ENCODE results near the gene ATP6V1B1.
"Not testable (repeated sequence)": the region's sequence is repeated elsewhere in the genome, so short reads cannot be mapped to it uniquely, and the experiment has no call there.

The ATP6V1B1 gene

GRCh38 chr2:70992945-70993853, 57.5 kb downstream of the ATP6V1B1 start:
- no peak for DNase-seq

GRCh38 chr2:70994009-70994698, 58.5 kb downstream of the ATP6V1B1 start:
- peak; percentile 21 for DNase-seq

- DNase-seq = peak; percentile 88
Measured at GRCh38 chr2:70994699-70995425, 59.2 kb downstream of the ATP6V1B1 start, which contains the start of gene TEX261. Gene TEX261 (minus strand): TSS chr2:70994873. CDS start chr2:70994757, 116 bp downstream.

- DNase-seq = peak; percentile 66
Measured at GRCh38 chr2:70995426-70995729, 59.7 kb downstream of the ATP6V1B1 start.

DNA sequence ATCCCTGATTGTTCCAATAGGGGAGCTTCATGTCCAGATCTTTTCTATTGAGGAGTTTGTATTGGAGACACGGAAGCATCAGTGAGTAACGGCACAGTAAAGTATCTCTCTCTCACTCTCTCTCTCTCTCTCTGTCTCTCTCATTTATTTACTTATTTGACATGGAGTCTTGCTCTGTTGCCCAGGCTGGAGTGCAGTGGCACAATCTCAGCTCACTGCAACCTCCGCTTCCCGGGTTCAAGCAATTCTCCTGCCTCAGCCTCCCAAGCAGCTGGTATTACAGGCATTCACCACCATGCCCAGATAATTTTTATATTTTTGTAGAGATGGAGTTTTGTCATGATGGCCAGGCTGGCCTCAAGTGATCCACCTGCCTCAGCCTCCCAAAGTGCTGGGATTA, 63.2 kb downstream of the ATP6V1B1 start:
- DNase-seq = not testable (repeated sequence)

DNA sequence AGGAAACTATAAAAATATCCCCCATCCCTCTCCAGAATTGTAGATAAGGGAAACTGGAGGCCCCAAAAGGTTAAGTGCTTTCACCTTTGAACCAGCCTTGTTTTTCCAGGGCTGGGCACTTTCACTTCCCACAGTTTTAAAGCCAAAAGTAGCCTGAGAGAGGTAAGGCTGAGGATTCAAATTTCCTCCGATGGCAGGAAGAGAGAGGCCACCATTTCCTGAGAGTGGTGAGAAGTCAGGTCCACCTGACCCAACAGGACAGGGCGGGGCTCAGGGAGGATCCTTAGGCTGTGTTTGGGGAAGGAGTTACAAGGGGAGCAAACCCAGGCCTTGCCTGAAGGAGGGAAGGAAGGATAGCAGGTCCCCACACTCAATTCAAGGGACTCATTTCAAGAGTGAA, 63.7 kb downstream of the ATP6V1B1 start:
- DNase-seq = no peak

DNA sequence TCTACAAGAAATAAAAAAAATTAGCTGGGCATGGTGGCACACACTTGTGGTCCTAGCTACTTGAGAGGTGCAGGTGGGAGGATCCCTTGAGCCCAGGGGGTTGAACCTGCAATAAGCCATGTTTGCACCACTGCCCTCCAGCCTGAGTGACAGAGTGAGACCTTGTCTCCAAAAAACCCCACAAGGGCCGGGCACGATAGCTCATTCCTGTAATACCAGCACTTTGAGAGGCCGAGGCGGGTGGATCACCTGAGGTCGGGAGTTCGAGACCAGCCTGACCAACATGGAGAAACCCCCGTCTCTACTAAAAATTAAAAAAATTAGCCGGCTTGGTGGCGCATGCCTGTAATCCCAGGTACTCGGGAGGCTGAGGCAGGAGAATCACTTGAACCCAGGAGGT, 64.2 kb downstream of the ATP6V1B1 start:
- DNase-seq = not testable (repeated sequence)

- peak; percentile 77 for DNase-seq
Measured at GRCh38 chr2:71000780-71001591, 65.3 kb downstream of the ATP6V1B1 start.

DNA sequence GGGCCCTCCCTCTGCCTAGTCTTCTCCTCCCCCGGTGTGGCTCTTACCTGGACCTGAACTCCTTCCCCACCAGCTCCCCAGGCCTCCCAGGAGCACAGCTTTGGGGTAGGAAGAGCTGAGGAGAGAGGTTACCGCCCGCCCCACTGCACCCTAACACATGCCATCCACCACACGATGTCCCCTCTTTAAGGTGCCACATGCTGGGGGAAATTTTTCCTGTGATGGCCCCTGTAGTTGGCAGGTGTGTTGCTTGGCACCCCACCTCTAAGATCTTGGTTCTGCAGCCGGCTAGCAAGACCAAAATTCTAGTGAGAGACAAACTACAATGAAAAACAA, 65.9 kb downstream of the ATP6V1B1 start:
- no peak for DNase-seq

DNA sequence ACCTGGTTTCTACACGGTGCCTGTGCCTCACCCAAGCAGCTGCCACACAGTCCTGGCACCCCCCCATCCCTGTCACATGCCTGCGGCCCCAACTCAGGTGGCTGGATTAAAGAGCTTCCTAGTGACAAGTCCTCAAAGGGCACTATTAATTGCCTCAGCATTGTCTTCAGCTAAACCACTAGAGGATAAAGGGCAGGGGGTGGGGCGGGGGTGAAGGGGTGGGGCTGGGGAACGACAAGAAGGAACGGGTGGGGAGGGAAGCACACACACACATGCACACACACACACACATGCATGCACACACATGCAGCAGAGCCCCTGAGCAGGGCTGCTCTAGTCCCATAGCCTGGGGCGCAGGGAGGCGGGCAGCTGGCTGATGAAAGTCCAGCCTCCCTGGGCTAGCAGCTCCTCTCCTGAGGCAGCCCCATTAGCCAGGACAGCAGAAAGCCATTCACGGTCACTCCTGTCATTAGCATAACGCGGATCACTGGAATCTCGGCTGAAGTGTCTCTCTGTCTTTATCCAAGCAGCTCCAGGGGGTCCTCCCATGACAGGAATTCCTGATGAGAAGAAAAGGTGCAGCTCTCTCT, 66.4 kb downstream of the ATP6V1B1 start:
- peak; percentile 93 for DNase-seq

DNA sequence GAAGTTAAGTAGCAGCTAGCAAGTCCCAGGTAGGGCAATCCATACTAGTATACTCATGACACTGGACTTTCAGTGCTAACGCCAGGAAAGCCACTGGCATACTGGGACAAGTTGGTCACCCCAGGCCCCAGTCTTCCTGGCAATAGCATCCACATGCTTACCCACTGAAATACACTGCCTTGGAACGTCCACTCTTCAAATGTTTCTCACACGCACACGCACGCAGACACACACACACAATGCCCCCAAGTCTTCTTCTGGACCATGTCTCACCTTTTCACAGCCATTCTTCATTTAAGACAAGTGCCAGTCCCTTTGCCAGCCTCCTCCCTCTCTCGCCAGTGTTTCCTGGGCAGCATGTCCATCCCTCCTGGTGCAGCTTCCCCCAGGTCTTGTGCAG, 67.7 kb downstream of the ATP6V1B1 start:
- DNase-seq = no peak

- no peak for DNase-seq
Measured at GRCh38 chr2:71003966-71004755, 68.5 kb downstream of the ATP6V1B1 start.

DNA sequence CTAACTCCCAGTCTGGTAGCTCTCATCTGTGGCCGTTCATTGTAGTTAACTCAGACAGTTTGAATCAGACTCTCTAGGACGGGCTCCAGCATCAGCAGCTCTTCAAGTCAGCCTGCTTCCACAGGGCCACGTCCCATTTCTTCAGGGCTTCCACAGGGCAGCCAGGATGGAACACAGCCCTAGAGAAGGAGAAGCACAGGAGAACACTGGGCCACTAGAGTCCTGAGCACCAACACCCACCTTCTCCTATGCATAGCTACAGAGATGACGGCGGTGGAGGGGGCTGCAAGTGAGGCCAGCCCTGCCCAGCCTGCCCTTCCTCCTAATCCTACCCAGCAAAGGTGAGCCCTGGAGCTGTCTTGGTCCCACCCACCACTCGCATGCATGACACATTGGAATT, 69.2 kb downstream of the ATP6V1B1 start:
- no peak for DNase-seq

DNA sequence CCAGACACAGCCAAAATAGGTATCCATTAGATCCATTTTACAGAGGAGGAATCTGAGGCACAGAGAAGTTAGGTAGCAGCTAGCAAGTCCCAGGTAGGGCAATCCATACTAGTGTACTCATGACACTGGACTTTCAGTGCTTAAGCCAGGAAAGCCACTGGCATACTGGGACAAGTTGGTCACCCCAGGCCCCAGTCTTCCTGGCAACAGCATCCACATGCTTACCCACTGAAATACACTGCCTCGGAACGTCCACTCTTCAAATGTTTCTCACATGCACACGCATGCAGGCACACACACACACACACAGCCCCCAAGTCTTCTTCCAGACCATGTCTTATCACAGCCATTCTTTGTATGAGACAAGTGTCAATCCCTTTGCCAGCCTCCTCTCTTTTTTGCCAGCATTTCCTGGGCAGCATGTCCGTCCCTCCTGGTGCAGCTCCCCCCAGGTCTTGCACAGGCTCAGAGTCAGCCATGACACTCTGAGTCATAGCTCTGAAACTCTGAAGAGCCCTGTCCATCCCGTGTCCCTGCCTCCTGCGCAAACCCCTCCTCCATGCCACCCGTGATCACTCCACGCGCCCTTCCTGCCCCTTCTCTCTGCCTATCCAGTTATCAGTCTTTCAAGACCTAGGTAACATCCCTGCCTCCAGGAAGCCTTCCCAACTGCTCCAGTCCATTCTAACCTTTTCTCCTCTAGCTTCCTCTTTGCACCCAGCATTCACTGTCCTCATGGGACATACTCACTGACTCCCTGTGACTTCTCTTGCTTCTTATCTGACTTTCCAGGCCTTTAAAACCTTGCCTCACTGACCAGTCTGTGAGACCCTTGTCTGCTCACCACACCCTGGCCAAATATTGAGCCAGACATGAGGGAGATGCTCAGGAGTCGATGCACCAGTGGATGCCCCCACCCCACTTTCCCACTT, 69.8 kb downstream of the ATP6V1B1 start:
- DNase-seq = no peak

DNA sequence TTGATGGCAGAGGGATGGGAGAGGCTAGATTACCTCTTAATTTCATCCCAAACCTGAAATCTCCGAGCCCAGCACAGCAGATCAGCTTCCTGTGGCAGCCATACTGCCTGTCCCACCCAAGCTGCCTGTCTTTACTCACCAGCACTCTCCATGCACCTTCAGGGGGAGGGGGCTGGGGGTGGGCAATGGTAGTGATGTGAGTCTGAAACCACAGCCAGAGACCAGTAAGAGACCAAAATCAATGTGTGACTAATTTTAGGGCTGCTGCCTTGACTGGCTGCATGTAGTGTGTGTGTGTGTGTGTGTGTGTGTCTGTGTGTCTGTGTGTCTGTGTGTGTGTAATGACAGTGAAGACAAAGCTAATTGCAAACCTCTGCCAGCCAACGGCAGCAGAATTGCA, 70.6 kb downstream of the ATP6V1B1 start:
- DNase-seq = no peak

- DNase-seq = no peak
Measured at GRCh38 chr2:71006955-71007799, 71.5 kb downstream of the ATP6V1B1 start.

DNA sequence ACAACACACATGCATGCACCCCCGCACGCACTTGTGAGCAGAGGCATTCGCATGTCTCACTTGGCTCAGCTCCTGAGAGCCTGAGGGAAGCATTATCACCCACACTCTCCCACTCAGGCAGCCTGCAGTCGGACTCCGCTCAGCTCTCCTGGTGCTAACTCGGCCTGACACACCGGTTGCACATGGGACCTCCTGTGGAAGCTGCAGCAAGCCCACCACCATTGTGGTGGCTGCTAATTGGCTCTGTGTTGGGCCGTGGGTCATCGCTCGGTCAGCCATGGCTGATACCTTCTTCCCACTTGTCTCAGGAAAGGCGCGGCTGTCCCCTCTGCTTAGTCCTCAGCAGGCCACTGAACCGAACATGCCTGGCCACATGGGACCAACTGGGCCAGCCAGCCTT, 72.6 kb downstream of the ATP6V1B1 start:
- DNase-seq = no peak

- DNase-seq = not testable (repeated sequence)
Measured at GRCh38 chr2:71011786-71012185, 76.1 kb downstream of the ATP6V1B1 start.
